Sigmoid colon (tissue), 7 donors: ENCODE data around the gene SLC16A4. TPM values are rescaled to one million over a fixed set of nuclear protein-coding genes. Genes with fewer than 3 reads are reported as not detected.

Experiments
- DNase-seq: peaks from one replicate; pipeline ENCODE4 v3.0.0-alpha.2; 2019
- H3K27ac ChIP-seq, 4 donors: fragments of 200-600 bp; sonication (generic); one replicate each; pipeline ENCODE4 v1.5.1; 2016 to 2019; ENCODE audit warnings: mild to moderate bottlenecking in 1 of 4
- H3K27me3 ChIP-seq, 3 donors: fragments of 200-600 bp; sonication (generic); one replicate each; pipeline ENCODE4 v1.5.1; 2019; ENCODE audit warnings: mild to moderate bottlenecking in 1 of 3
- H3K36me3 ChIP-seq, 4 donors: fragments of 200-600 bp; sonication (generic); one replicate each; pipeline ENCODE4 v1.5.1; 2016 to 2019
- H3K4me1 ChIP-seq, 4 donors: fragments of 200-600 bp; sonication (generic); one replicate each; pipeline ENCODE4 v1.5.1; 2017 to 2019
- H3K4me3 ChIP-seq, 4 donors: fragments of 200-600 bp; sonication (generic); one replicate each; pipeline ENCODE4 v1.5.1; 2017 to 2019; ENCODE audit warnings: mild to moderate bottlenecking in 2 of 4, moderate library complexity in 1 of 4
- H3K9me3 ChIP-seq, 4 donors: fragments of 200-600 bp in 3 of 4; sonication (generic) in 3 of 4; one replicate each; pipeline versions ENCODE4 v1.5.1 to v1.6.1; 2013 to 2019
- CTCF ChIP-seq, 4 experiments: fragments of 450-650 bp in 3 of 4; fragments of 200-600 bp in 1 of 4; IDR thresholded peaks; one replicate each; pipeline ENCODE4 v1.5.1; 2016 to 2019; ENCODE audit warnings: antibody characterized with exemption in 4 of 4, mild to moderate bottlenecking in 3 of 4, moderate library complexity in 2 of 4
- EP300 ChIP-seq, 4 donors: sonication (generic); formaldehyde crosslinking; IDR thresholded peaks; one replicate each; pipeline ENCODE4 v1.6.1; 2017; ENCODE audit warnings: antibody characterized with exemption in 4 of 4
- POLR2A ChIP-seq, 2 donors: fragments of 450-650 bp; IDR thresholded peaks; one replicate each; pipeline ENCODE4 v1.6.1; 2016; ENCODE audit warnings: antibody characterized with exemption in 2 of 2, mild to moderate bottlenecking in 2 of 2, moderate library complexity in 2 of 2
- POLR2AphosphoS5 ChIP-seq, 4 donors: sonication (generic); formaldehyde crosslinking; IDR thresholded peaks; one replicate each; pipeline ENCODE4 v1.6.1; 2017; ENCODE audit warnings: antibody characterized with exemption in 4 of 4
- WGBS, 2 donors: extraction: QIAGEN DNeasy Blood & Tissue Kit; methylation state at CpG; one replicate each; pipeline ENCODE4 v1.1.7; 2013; 5-methylcytosine and 5-hydroxymethylcytosine counted together
- intact Hi-C: fragments of 100-400 bp; cut with DNase I; formaldehyde crosslinking; loops from one replicate; pipeline ENCODE4 v1.15.1; 2023
- polyA plus RNA-seq, 3 donors: library from polyadenylated mRNA; stranded (reverse); fragments of 200-250 nt; gene quantifications; one replicate each; pipeline ENCODE4 v1.2.3, GENCODE V29; 2013
- total RNA-seq, 4 donors: library from RNA; depleted of rRNA; stranded (reverse); fragments of >200 nt; gene quantifications; one replicate each; pipeline ENCODE4 v1.1.0, GENCODE V29; 2016
- donor health status: healthy with polysubstance abuse.
- donor health status: Bipolar disorder and iron deficiency.
- donor health status: healthy.

SLC16A4 gene
- total and polyA plus RNA-seq, 7 donors, result 1.6 to 10.2 (median 5.2) TPM; not detected in 1

GRCh38 chr1:110350360-110350759 lies 40.5 kb downstream of the SLC16A4 start:
- Histone ChIP-seq H3K4me1 (peaks cover 0 to 62% (median 40%) of the 10 kb centered on the region in 4 donors), H3K36me3 (peaks cover 0 to 15% (median 0%) of the 10 kb centered on the region in 4 donors)
- 92 to 93% methylated on average over 2 of the region's 2 CpGs for WGBS, 2 donors

DNA sequence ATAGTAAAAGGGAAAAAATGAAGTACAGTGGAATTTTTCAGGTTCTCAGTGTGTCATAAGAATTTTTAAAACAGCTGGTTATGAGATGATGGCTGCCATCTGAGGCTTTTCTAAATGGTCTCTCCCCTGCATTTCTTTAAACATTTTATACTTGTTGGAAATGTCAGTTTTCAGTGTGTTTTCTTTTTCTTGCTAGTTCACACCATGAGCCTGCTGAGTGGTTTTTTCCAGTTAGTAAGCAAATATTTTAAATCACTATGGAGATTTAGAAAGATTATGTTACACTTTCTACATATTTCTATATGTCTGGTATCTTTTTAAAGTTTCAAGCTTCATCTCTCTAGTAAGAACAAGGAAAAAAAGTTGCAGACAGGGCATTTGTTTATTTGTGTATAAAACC lies 42.1 kb downstream of the SLC16A4 start:
- Histone ChIP-seq H3K9me3 (no peaks in the 10 kb centered on the region), H3K4me1 (peaks cover 0 to 78% (median 47%) of the 10 kb centered on the region in 4 donors), H3K4me3 (no peak overlapping the region), H3K27ac (peak overlapping the region in 1 of 4 donors; percentile 36), H3K27me3 (no peaks in the 10 kb centered on the region), H3K36me3 (peaks cover 0 to 15% (median 0%) of the 10 kb centered on the region in 4 donors)
- no peak for DNase-seq
- intact Hi-C loops, result no loop called here
- TF ChIP-seq POLR2AphosphoS5 (IDR thresholded peaks at IDR 0.05) (no peak), EP300 (IDR thresholded peaks at IDR 0.05) (no peak), CTCF (IDR thresholded peaks at IDR 0.05) (no peak), POLR2A (IDR thresholded peaks at IDR 0.05) (no peak)

More at GRCh38 chr1:110350360-110350759, 40.5 kb downstream of the SLC16A4 start:
- intact Hi-C loops, result no loop called here
- no peak for TF ChIP-seq EP300 (IDR thresholded peaks at IDR 0.05)
- no peak for TF ChIP-seq POLR2A (IDR thresholded peaks at IDR 0.05)
- TF ChIP-seq POLR2AphosphoS5 (IDR thresholded peaks at IDR 0.05), result no peak
- Histone ChIP-seq H3K9me3 (no peaks in the 10 kb centered on the region), H3K4me3 (no peak overlapping the region), H3K27me3 (no peaks in the 10 kb centered on the region), H3K27ac (no peak overlapping the region)
- DNase-seq, result no peak

GRCh38 chr1:110348050-110348449 lies 42.8 kb downstream of the SLC16A4 start:
- Histone ChIP-seq H3K4me3 (no peak overlapping the region), H3K9me3 (no peaks in the 10 kb centered on the region), H3K27ac (peak overlapping the region in 1 of 4 donors; percentile 36), H3K27me3 (no peaks in the 10 kb centered on the region), H3K36me3 (peaks cover 0 to 15% (median 0%) of the 10 kb centered on the region in 4 donors), H3K4me1 (peaks cover 0 to 85% (median 54%) of the 10 kb centered on the region in 4 donors)
- TF ChIP-seq POLR2AphosphoS5 (IDR thresholded peaks at IDR 0.05), result no peak
- no peak for TF ChIP-seq POLR2A (IDR thresholded peaks at IDR 0.05)
- TF ChIP-seq EP300 (IDR thresholded peaks at IDR 0.05), result no peak
- no peak for TF ChIP-seq CTCF (IDR thresholded peaks at IDR 0.05)
- no peak for DNase-seq
- intact Hi-C loops, result no loop called here
- WGBS, 2 donors, result 34 to 53% methylated on average over 2 of the region's 2 CpGs

DNA sequence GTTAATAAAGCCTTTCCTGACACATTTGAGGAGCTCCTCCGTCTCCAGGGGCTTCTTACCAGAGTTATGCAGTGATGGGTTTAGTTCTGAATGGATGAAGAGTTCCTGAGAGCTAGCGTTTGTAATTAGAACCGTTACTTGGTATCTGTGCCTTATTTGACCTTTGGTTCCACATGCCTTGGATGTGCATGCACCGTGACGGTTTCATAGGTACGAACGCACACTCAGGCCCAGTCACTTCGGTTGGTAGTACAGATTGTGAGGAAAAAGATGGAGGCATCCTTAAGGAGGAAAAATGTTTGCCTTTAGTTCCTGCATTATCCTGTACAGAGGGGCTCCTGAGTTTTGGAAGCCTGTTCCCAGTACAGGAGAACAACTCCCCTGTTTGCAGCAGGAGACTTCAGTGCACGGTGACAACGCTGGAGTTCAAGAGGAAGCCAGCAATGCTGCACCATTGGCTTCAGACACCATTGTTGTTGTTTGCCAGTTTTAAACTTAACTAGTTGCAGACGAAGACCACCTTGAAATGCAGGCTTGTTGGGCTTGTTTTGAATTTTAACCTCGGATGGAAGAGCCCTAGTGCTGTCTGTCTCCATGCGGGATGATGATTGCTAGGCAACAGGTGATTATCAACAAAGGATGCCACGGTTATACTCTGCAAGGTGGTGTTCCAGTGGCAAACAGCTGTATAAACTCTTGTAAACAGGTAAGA lies 43.5 kb downstream of the SLC16A4 start:
- DNase-seq, result no peak

More for the DNA sequence above, 43.5 kb downstream of the SLC16A4 start:
- TF ChIP-seq POLR2AphosphoS5 (IDR thresholded peaks at IDR 0.05), result no peak
- TF ChIP-seq CTCF (IDR thresholded peaks at IDR 0.05), result no peak
- TF ChIP-seq POLR2A (IDR thresholded peaks at IDR 0.05), result no peak
- no peak for TF ChIP-seq EP300 (IDR thresholded peaks at IDR 0.05)
- Histone ChIP-seq H3K4me1 (peaks cover 0 to 92% (median 61%) of the 10 kb centered on the region in 4 donors), H3K4me3 (no peak overlapping the region), H3K36me3 (peaks cover 0 to 17% (median 0%) of the 10 kb centered on the region in 4 donors), H3K27me3 (no peaks in the 10 kb centered on the region), H3K9me3 (no peaks in the 10 kb centered on the region), H3K27ac (no peak overlapping the region)
- 77 to 82% methylated on average over 14 of the region's 14 CpGs for WGBS, 2 donors
- intact Hi-C loops, result no loop called here
